HepG2 (cell line): ENCODE data around the gene PANK4. TPM values are rescaled to one million over a fixed set of nuclear protein-coding genes. Genes with fewer than 3 reads are reported as not detected.

ENCODE experiments used
- ATAC-seq: fragments of 200-7000 bp; cut with Tn5 transposase; 3 replicates; pipeline ENCODE4 v1.9.1; 2020; ENCODE audit warnings: mild to moderate bottlenecking, moderate library complexity
- BruUV-seq: library from RNA; stranded (reverse); fragments of 400-500 nt; replicated peaks from 2 replicates; lab custom pipeline; 2021; lab: Mats Ljungman, UMichigan
- CTCF ChIA-PET: fragments of 300-600 bp; formaldehyde crosslinking; extraction: SDS; loops from one replicate; lab custom pipeline; 2021; ENCODE audit warnings: low total read pairs, inconsistent platforms, low intra/inter-chr PET ratio; lab: Yijun Ruan, JAX
- POLR2A ChIA-PET: fragments of 350-600 bp; sonication (Branson Sonifier 250); formaldehyde crosslinking; loops from one replicate; lab custom pipeline; 2020; ENCODE audit warnings: antibody characterized with exemption, inconsistent platforms; lab: Yijun Ruan, JAX
- DNase-seq: peaks from one replicate; pipeline ENCODE4 v3.0.0-alpha.2; 2015; ENCODE audit warnings: low spot score
- FAIRE-seq: peaks from 3 replicates; lab custom pipeline; 2011; peaks lifted over from hg19 to GRCh38; lab: Jason Lieb, UNC
- H2AFZ ChIP-seq: one replicate; pipeline ENCODE4 v1.6.1; 2011; ENCODE audit warnings: low read length, inconsistent platforms
- H3K27ac ChIP-seq: fragments of 300-600 bp; 3 replicates; pipeline ENCODE4 v1.8.0; 2011; ENCODE audit warnings: mixed run types, mild to moderate bottlenecking, mixed read lengths, low read length, inconsistent platforms; ENCODE audit not compliant: insufficient read depth; ENCODE audit errors: extremely low read length
- H3K27me3 ChIP-seq, 2 experiments: fragments of 200-600 bp in 1 of 2; 2 replicates in 1 of 2; 3 replicates in 1 of 2; pipeline versions ENCODE4 v1.6.0 to v1.8.0; 2011; ENCODE audit warnings: low read length in 2 of 2, mild to moderate bottlenecking in 2 of 2, moderate library complexity in 2 of 2, inconsistent platforms in 1 of 2; ENCODE audit not compliant: insufficient read depth in 2 of 2, control insufficient read depth in 1 of 2
- H3K36me3 ChIP-seq, 2 experiments: fragments of 200-600 bp in 1 of 2; replicated peaks in 1 of 2; 2 replicates in 1 of 2; 3 replicates in 1 of 2; pipeline versions ENCODE4 v1.5.1 to v1.8.0; 2011; ENCODE audit warnings: low read length in 2 of 2, inconsistent platforms in 1 of 2; ENCODE audit not compliant: insufficient read depth in 2 of 2, control insufficient read depth in 1 of 2
- H3K4me1 ChIP-seq: 2 replicates; pipeline ENCODE4 v1.5.1; 2012; ENCODE audit warnings: low read length, inconsistent platforms; ENCODE audit not compliant: insufficient read depth
- H3K4me2 ChIP-seq: 2 replicates; pipeline ENCODE4 v1.6.0; 2011; ENCODE audit warnings: low read depth, low read length, inconsistent platforms
- H3K4me3 ChIP-seq, 3 experiments: fragments of 200-600 bp in 1 of 3; sonication (generic), shearing (Covaris generic) in 1 of 3; replicated peaks in 1 of 3; 2 replicates each; pipeline ENCODE4 v1.5.1; 2011 to 2016; ENCODE audit warnings: low read length in 3 of 3, inconsistent platforms in 2 of 3, low read depth in 2 of 3, mild to moderate bottlenecking in 2 of 3, control low read depth in 1 of 3, mixed read lengths in 1 of 3; ENCODE audit not compliant: insufficient read depth in 1 of 3
- H3K79me2 ChIP-seq: one replicate; pipeline ENCODE4 v1.6.1; 2011; ENCODE audit warnings: low read length, inconsistent platforms; ENCODE audit not compliant: insufficient read depth
- H3K9ac ChIP-seq: 2 replicates; pipeline ENCODE4 v1.6.0; 2011; ENCODE audit warnings: mild to moderate bottlenecking, low read depth, low read length, inconsistent platforms; ENCODE audit not compliant: insufficient read depth
- H3K9me3 ChIP-seq: 2 replicates; pipeline ENCODE4 v1.5.1; 2012; ENCODE audit warnings: mild to moderate bottlenecking, low read length
- H4K20me1 ChIP-seq: 2 replicates; pipeline ENCODE4 v1.6.0; 2011; ENCODE audit warnings: inconsistent platforms, mild to moderate bottlenecking, low read length, moderate library complexity; ENCODE audit not compliant: insufficient read depth
- MED1 ChIP-seq: sonication (generic); formaldehyde crosslinking; IDR thresholded peaks from 2 replicates; pipeline ENCODE4 v1.4.0; 2020; ENCODE audit warnings: missing genetic modification reagents
- MXD4 ChIP-seq: IDR thresholded peaks from 2 replicates; pipeline ENCODE4 v1.6.1; 2016; ENCODE audit warnings: mild to moderate bottlenecking, missing biosample characterization, missing genetic modification reagents
- MYC ChIP-seq: sonication (generic); formaldehyde crosslinking; IDR thresholded peaks from 2 replicates; pipeline ENCODE4 v1.9.0; 2021; ENCODE audit warnings: missing genetic modification reagents, borderline replicate concordance
- NCOA5 ChIP-seq: sonication (generic); formaldehyde crosslinking; IDR thresholded peaks from 2 replicates; pipeline ENCODE4 v1.4.0; 2020; ENCODE audit warnings: missing genetic modification reagents
- NFE2 ChIP-seq: sonication (generic); formaldehyde crosslinking; IDR thresholded peaks from 2 replicates; pipeline ENCODE4 v1.4.0; 2020; ENCODE audit warnings: missing genetic modification reagents
- PLSCR1 ChIP-seq: sonication (generic); formaldehyde crosslinking; IDR thresholded peaks from 2 replicates; pipeline ENCODE4 v1.5.0; 2020; ENCODE audit warnings: missing genetic modification reagents, mild to moderate bottlenecking, borderline replicate concordance
- SOX5 ChIP-seq: IDR thresholded peaks from 2 replicates; pipeline ENCODE4 v1.6.1; 2016; ENCODE audit warnings: borderline replicate concordance
- SOX6 ChIP-seq, 2 experiments: fragments of 450-650 bp in 1 of 2; sonication (generic) in 1 of 2; formaldehyde crosslinking in 1 of 2; IDR thresholded peaks; 2 replicates each; pipeline versions ENCODE4 v1.4.0 to v1.6.1; 2017 to 2020; ENCODE audit warnings: antibody characterized with exemption in 1 of 2, mild to moderate bottlenecking in 1 of 2, missing genetic modification reagents in 1 of 2
- ZNF143 ChIP-seq: sonication (generic); formaldehyde crosslinking; IDR thresholded peaks from 2 replicates; pipeline ENCODE4 v1.4.0; 2020; ENCODE audit warnings: missing genetic modification reagents
- ZNF44 ChIP-seq: sonication (generic); formaldehyde crosslinking; IDR thresholded peaks from 2 replicates; pipeline ENCODE4 v1.5.1; 2020; ENCODE audit warnings: mild to moderate bottlenecking, missing genetic modification reagents
- ZNF607 ChIP-seq: sonication (generic); formaldehyde crosslinking; IDR thresholded peaks from 2 replicates; pipeline ENCODE4 v1.5.1; 2020; ENCODE audit warnings: missing genetic modification reagents, mild to moderate bottlenecking, borderline replicate concordance
- WGBS: methylation state at CpG from one replicate; pipeline ENCODE4 v1.1.6; 2017; ENCODE audit warnings: low lambda C conversion rate; 5-methylcytosine and 5-hydroxymethylcytosine counted together
- in situ Hi-C: cut with HindIII; loops from 2 replicates; pipeline ENCODE4 v1.10.0; 2017; ENCODE audit warnings: low pct_unique_long_range_greater_than_20kb; ENCODE audit not compliant: extremely low pct_ligation_motif_present
- intact Hi-C: fragments of 100-400 bp; cut with micrococcal nuclease; formaldehyde crosslinking; loops from one replicate; pipeline ENCODE4 v1.10.0; 2022; ENCODE audit not compliant: unreplicated experiment
- polyA plus RNA-seq, 8 experiments: library from polyadenylated mRNA; depleted of rRNA in 3 of 8; stranded (reverse) in 7 of 8; unstranded in 1 of 8; fragments of >200 nt; fragmentation: Illumina TruSeq in 4 of 8; extraction: Trizol in 4 of 8; gene quantifications; 2 replicates each; pipeline versions ENCODE4 v1.2.1 to v1.2.3, GENCODE V29; 2011 to 2016; ENCODE audit warnings: low read depth in 4 of 8, missing spikeins in 1 of 8, mixed read lengths in 1 of 8; ENCODE audit not compliant: insufficient read depth in 1 of 8
- total RNA-seq, 5 experiments: library from RNA; depleted of rRNA; stranded (reverse); fragments of >200 nt; fragmentation: Illumina TruSeq; extraction: Trizol; gene quantifications; 2 replicates each; pipeline ENCODE4 v1.2.3, GENCODE V29; 2016; ENCODE audit warnings: low read depth in 1 of 5
- TF ChIP-seq, protein P1 (sequence below): sonication (generic); formaldehyde crosslinking; IDR thresholded peaks from 2 replicates; pipeline ENCODE4 v1.4.0; 2020; ENCODE audit warnings: missing genetic modification reagents, mild to moderate bottlenecking, borderline replicate concordance

PANK4 gene
- total and polyA plus RNA-seq, 2 of the 13 experiments (the other 11 are each of a cell fraction or from before 2014, with no cell fraction given): 17.4 to 19.3 TPM

DNA sequence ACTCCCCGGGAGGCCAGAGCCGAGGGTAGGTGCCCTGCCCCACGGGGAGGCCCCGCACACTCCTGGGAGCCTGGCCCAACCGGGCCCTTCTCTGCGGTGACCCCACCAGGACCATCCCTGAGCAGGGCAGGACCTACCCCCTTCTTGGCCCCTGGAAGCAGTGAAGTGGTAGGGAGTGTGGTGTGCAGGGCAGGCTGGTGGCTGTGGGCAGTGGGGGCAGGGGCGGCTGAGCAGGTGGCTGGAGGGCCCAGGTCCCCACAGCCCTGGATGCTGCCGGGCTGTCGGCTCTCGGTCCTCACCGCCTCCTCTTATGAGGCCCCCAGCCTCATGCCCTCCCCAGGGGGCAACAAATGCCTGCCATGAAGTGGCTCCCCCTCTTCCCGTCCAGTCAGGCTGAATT, 30.9 kb downstream of the PANK4 start:
- Histone ChIP-seq H3K9ac (no peak overlapping the region), H4K20me1 (no peaks in the 10 kb centered on the region), H3K27me3 (peaks cover 36 to 73% of the 10 kb centered on the region in 2 experiments), H3K79me2 (no peaks in the 10 kb centered on the region), H3K9me3 (no peaks in the 10 kb centered on the region), H3K4me2 (no peak overlapping the region), H3K36me3 (no peaks in the 10 kb centered on the region), H3K27ac (no peak overlapping the region)
- FAIRE-seq (no peak), ATAC-seq (no peak)
- BruUV-seq: no TSS peak
- in situ Hi-C loops: no loop called here
- TF ChIP-seq MYC (no peak), ZNF607 (CRISPR knock-in tag) (no peak), PLSCR1 (CRISPR knock-in tag) (no peak), NFE2 (CRISPR knock-in tag) (no peak), MXD4 (CRISPR knock-in tag) (no peak), NCOA5 (CRISPR knock-in tag) (no peak), MED1 (CRISPR knock-in tag) (no peak), ZNF143 (CRISPR knock-in tag) (no peak), ZNF44 (CRISPR knock-in tag) (no peak), SOX6 (IDR thresholded peaks at IDR 0.05) (no peak), SOX6 (CRISPR knock-in tag; IDR thresholded peaks at IDR 0.05) (no peak), SOX5 (CRISPR knock-in tag) (no peak)
- TF ChIP-seq, protein P1, sequence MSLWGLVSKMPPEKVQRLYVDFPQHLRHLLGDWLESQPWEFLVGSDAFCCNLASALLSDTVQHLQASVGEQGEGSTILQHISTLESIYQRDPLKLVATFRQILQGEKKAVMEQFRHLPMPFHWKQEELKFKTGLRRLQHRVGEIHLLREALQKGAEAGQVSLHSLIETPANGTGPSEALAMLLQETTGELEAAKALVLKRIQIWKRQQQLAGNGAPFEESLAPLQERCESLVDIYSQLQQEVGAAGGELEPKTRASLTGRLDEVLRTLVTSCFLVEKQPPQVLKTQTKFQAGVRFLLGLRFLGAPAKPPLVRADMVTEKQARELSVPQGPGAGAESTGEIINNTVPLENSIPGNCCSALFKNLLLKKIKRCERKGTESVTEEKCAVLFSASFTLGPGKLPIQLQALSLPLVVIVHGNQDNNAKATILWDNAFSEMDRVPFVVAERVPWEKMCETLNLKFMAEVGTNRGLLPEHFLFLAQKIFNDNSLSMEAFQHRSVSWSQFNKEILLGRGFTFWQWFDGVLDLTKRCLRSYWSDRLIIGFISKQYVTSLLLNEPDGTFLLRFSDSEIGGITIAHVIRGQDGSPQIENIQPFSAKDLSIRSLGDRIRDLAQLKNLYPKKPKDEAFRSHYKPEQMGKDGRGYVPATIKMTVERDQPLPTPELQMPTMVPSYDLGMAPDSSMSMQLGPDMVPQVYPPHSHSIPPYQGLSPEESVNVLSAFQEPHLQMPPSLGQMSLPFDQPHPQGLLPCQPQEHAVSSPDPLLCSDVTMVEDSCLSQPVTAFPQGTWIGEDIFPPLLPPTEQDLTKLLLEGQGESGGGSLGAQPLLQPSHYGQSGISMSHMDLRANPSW: no peak
- TF ChIP-seq, all 625 proteins: peak for 0
- 47% methylated on average over 7 of the region's 12 CpGs for WGBS
- Histone ChIP-seq H3K4me1 (peaks cover 32% of the 10 kb centered on the region), H2AFZ (no peak overlapping the region), H3K4me3 (no peak overlapping the region)
- no peak for DNase-seq
- intact Hi-C loops: no loop called here
- POLR2A ChIA-PET: no interaction called here
- CTCF ChIA-PET: no interaction called here
